HCT116 (cell line): ENCODE measurements around the gene CASP8. TPM values are rescaled to one million over a fixed set of nuclear protein-coding genes. Genes with fewer than 3 reads are reported as not detected.

Experiments used
- ATAC-seq: fragments of 200-7000 bp; cut with Tn5 transposase; 2 replicates; pipeline ENCODE4 v1.9.1; 2020; ENCODE audit warnings: mild to moderate bottlenecking, moderate library complexity
- BruUV-seq: library from RNA; stranded (reverse); fragments of 400-500 nt; replicated peaks from 2 replicates; lab custom pipeline; 2021; lab: Mats Ljungman, UMichigan
- CTCF ChIA-PET: fragments of 300-600 bp; sonication (Branson Sonifier 250); formaldehyde crosslinking; loops from one replicate; lab custom pipeline; 2021; ENCODE audit warnings: antibody characterized with exemption; lab: Charles Lee
- POLR2A ChIA-PET: fragments of 300-600, 350-600 bp; sonication (Branson Sonifier 250); formaldehyde crosslinking; loops from one replicate; lab custom pipeline; 2021; ENCODE audit warnings: antibody characterized with exemption; lab: Charles Lee
- RAD21 ChIA-PET, 2 experiments: fragments of 300-600 bp; sonication (Branson Sonifier 250); formaldehyde crosslinking; loops; one replicate each; lab custom pipeline; 2023; ENCODE audit warnings: low total read pairs in 2 of 2; ENCODE audit not compliant: uncharacterized antibody in 2 of 2, unreplicated experiment in 2 of 2, low non-redundant PET in 1 of 2; lab: Charles Lee
- DNase-seq: peaks from one replicate; pipeline ENCODE4 v3.0.0-alpha.2; 2010; ENCODE audit warnings: low read depth, low spot score
- H2AFZ ChIP-seq: fragments of 200-600 bp; shearing (Covaris generic), sonication (generic); 2 replicates; pipeline ENCODE4 v1.6.1; 2017; ENCODE audit warnings: low read depth, mixed run types, mixed read lengths, antibody characterized with exemption, low read length; ENCODE audit not compliant: poor library complexity, severe bottlenecking
- H3K27ac ChIP-seq: 2 replicates; pipeline ENCODE4 v1.5.1; 2012; ENCODE audit warnings: low read depth, low read length
- H3K27me3 ChIP-seq: fragments of 200-600 bp; sonication (generic); 2 replicates; pipeline ENCODE4 v1.6.1; 2016; ENCODE audit warnings: mixed run types, low read length, mixed read lengths; ENCODE audit not compliant: insufficient read depth
- H3K36me3 ChIP-seq, 2 experiments: fragments of 200-500 bp in 1 of 2; fragments of 200-600 bp in 1 of 2; sonication (Bioruptor generic) in 1 of 2; sonication (generic) in 1 of 2; 2 replicates each; pipeline versions ENCODE4 v1.5.1 to v1.6.1; 2014 to 2016; ENCODE audit warnings: low read length in 2 of 2, inconsistent platforms in 1 of 2, mixed read lengths in 1 of 2, mixed run types in 1 of 2; ENCODE audit not compliant: insufficient read depth in 2 of 2, control insufficient read depth in 1 of 2
- H3K4me1 ChIP-seq, 2 experiments: fragments of 200-600 bp in 1 of 2; sonication (generic) in 1 of 2; 2 replicates each; pipeline versions ENCODE4 v1.5.1 to v1.6.1; 2012 to 2017; ENCODE audit warnings: low read length in 2 of 2, inconsistent platforms in 1 of 2, mild to moderate bottlenecking in 1 of 2, mixed read lengths in 1 of 2, mixed run types in 1 of 2, moderate library complexity in 1 of 2; ENCODE audit not compliant: insufficient read depth in 2 of 2, control insufficient read depth in 1 of 2
- H3K4me2 ChIP-seq: fragments of 200-600 bp; sonication (generic); 2 replicates; pipeline ENCODE4 v1.6.1; 2017; ENCODE audit warnings: mixed run types, low read length, mixed read lengths
- H3K4me3 ChIP-seq, 2 experiments: fragments of 200-600 bp in 1 of 2; sonication (generic) in 1 of 2; replicated peaks in 1 of 2; 2 replicates each; pipeline ENCODE4 v1.5.1; 2011 to 2016; ENCODE audit warnings: low read length in 2 of 2, control low read depth in 1 of 2, low read depth in 1 of 2, mild to moderate bottlenecking in 1 of 2, mixed read lengths in 1 of 2, mixed run types in 1 of 2
- H3K79me2 ChIP-seq: fragments of 200-600 bp; sonication (generic); 2 replicates; pipeline ENCODE4 v1.6.1; 2017; ENCODE audit warnings: mild to moderate bottlenecking, mixed run types, low read length, moderate library complexity, mixed read lengths; ENCODE audit not compliant: insufficient read depth
- H3K9ac ChIP-seq: fragments of 200-600 bp; sonication (generic); 2 replicates; pipeline ENCODE4 v1.6.1; 2016; ENCODE audit warnings: low read length, mixed read lengths
- H3K9me2 ChIP-seq: fragments of 200-600 bp; sonication (generic), shearing (Covaris generic); 2 replicates; pipeline ENCODE4 v1.6.1; 2017; ENCODE audit warnings: mixed run types, mild to moderate bottlenecking, moderate library complexity; ENCODE audit not compliant: insufficient read depth
- H3K9me3 ChIP-seq, 2 experiments: fragments of 200-500 bp in 1 of 2; fragments of 200-600 bp in 1 of 2; sonication (Bioruptor generic) in 1 of 2; sonication (generic) in 1 of 2; 2 replicates each; pipeline ENCODE4 v1.6.1; 2014 to 2017; ENCODE audit warnings: low read length in 2 of 2, mixed read lengths in 2 of 2, inconsistent platforms in 1 of 2, low read depth in 1 of 2, mild to moderate bottlenecking in 1 of 2, mixed run types in 1 of 2, moderate library complexity in 1 of 2; ENCODE audit not compliant: control insufficient read depth in 1 of 2, insufficient read depth in 1 of 2
- H4K20me1 ChIP-seq: fragments of 200-600 bp; sonication (generic), shearing (Covaris generic); 2 replicates; pipeline ENCODE4 v1.6.1; 2017; ENCODE audit warnings: mixed run types, mild to moderate bottlenecking, moderate library complexity; ENCODE audit not compliant: insufficient read depth
- CBX3 ChIP-seq: IDR thresholded peaks from 2 replicates; pipeline ENCODE4 v1.6.1; 2012; ENCODE audit warnings: low read depth
- CEBPB ChIP-seq: IDR thresholded peaks from 2 replicates; pipeline ENCODE4 v1.6.1; 2012; ENCODE audit warnings: low read depth
- EGR1 ChIP-seq: IDR thresholded peaks from 2 replicates; pipeline ENCODE4 v1.6.1; 2012; ENCODE audit warnings: low read depth
- EZH2 ChIP-seq: fragments of 200-600 bp; sonication (generic); IDR thresholded peaks from 2 replicates; pipeline ENCODE4 v1.6.1; 2017; ENCODE audit warnings: antibody characterized with exemption, mixed run types
- ZFX ChIP-seq: fragments of 450-650 bp; IDR thresholded peaks from 2 replicates; pipeline ENCODE4 v1.6.1; 2017
- intact Hi-C: fragments of 100-400 bp; cut with micrococcal nuclease; formaldehyde crosslinking; loops from 2 replicates; pipeline ENCODE4 v1.10.0; 2022
- total RNA-seq: library from RNA; stranded (reverse); gene quantifications from one replicate; pipeline ENCODE4 v1.2.1, GENCODE V29; 2021; ENCODE audit not compliant: unreplicated experiment
- TF ChIP-seq, protein P1 (sequence below), 3 experiments: fragments of 200-600 bp in 1 of 3; sonication (generic) in 1 of 3; IDR thresholded peaks in 2 of 3; conservative IDR thresholded peaks in 1 of 3; 2 replicates each; pipeline ENCODE4 v1.5.1; 2012 to 2017; ENCODE audit warnings: low read depth in 2 of 3, low read length in 2 of 3, antibody characterized with exemption in 1 of 3, borderline replicate concordance in 1 of 3, control low read depth in 1 of 3, mild to moderate bottlenecking in 1 of 3, mixed read lengths in 1 of 3, mixed run types in 1 of 3, moderate library complexity in 1 of 3; ENCODE audit not compliant: insufficient read depth in 1 of 3
- TF ChIP-seq, protein P2 (sequence below): IDR thresholded peaks from 2 replicates; pipeline ENCODE4 v1.6.1; 2012

Gene CASP8
- total RNA-seq, 1 experiment from 2014 or later, result 29.6 TPM

DNA sequence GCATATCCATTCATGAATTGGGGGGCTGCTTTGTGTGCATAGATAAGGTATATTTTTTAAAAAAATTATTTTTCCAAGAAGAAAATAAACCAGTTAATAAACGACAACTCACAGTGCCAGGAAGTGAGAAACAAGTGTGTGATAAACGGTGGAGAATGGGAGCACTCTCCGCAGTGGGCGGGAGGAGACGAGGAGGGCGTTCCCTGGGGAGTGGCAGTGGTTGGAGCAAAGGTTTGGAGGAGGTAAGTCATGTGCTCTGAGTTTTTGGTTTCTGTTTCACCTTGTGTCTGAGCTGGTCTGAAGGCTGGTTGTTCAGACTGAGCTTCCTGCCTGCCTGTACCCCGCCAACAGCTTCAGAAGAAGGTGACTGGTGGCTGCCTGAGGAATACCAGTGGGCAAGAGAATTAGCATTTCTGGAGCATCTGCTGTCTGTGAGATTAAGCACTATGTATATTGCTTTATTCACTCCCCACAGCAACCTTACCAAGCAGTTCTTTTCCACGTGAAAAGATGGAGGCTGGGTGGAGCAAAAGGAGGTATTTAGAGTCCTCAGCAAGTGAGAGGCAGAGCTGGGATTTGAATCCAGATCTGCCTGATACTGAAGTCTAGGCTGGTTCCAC is 27.0 kb upstream of the CASP8 start (continued):
- TF ChIP-seq, protein P1, sequence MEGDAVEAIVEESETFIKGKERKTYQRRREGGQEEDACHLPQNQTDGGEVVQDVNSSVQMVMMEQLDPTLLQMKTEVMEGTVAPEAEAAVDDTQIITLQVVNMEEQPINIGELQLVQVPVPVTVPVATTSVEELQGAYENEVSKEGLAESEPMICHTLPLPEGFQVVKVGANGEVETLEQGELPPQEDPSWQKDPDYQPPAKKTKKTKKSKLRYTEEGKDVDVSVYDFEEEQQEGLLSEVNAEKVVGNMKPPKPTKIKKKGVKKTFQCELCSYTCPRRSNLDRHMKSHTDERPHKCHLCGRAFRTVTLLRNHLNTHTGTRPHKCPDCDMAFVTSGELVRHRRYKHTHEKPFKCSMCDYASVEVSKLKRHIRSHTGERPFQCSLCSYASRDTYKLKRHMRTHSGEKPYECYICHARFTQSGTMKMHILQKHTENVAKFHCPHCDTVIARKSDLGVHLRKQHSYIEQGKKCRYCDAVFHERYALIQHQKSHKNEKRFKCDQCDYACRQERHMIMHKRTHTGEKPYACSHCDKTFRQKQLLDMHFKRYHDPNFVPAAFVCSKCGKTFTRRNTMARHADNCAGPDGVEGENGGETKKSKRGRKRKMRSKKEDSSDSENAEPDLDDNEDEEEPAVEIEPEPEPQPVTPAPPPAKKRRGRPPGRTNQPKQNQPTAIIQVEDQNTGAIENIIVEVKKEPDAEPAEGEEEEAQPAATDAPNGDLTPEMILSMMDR (IDR thresholded peaks at IDR 0.05 in 2 of 3, conservative IDR thresholded peaks at IDR 0.05 in 1 of 3; ENCODE audit: borderline replicate concordance in 1 of 3, insufficient read depth in 1 of 3, low read depth in 2 of 3, low read length in 2 of 3), result no peak
- TF ChIP-seq EGR1, result no peak

DNA sequence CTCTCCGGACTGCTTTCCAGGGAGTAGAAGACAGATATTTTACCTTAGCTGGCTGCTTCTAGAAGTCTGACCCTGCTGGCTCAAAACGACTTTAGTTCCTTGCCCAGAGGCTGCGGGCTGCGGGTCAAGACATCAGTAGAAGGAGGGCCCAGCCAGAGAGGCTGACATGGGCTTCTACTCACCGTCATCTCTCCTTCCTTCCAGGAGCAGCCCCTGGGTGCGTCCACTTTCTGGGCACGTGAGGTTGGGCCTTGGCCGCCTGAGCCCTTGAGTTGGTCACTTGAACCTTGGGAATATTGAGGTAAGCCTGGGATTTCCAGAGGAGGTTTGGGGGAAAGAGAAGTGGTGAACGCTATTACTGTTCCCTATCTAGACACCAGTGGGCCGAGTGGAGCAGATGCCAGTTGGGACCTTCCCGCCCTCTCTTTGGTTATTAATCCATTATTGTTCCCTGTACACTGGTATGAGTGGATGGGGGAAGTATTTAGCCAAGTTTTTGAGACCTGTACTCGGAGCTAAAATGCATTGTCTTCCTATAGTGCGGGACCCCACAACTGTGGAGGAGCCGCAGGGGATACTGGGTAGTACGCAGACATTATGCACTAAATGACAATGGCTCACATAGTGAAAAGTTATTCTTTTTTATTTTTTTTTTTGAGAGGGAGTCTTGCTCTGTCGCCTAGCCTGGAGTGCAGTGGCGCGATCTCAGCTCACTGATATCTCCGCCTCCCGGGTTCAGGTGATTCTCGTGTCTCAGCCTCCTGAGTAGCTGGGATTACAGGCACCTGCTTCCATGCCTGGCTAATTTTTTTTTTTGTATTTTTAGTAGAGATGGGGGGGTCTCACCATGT is 26.3 kb upstream of the CASP8 start:
- Histone ChIP-seq H3K9me2 (no peaks in the 10 kb centered on the region), H3K4me2 (peak overlapping the region; percentile 84), H3K79me2 (peaks cover 38% of the 10 kb centered on the region), H3K9ac (peak overlapping the region; percentile 72), H4K20me1 (no peaks in the 10 kb centered on the region), H3K27me3 (no peaks in the 10 kb centered on the region), H3K4me1 (peaks cover 15 to 22% of the 10 kb centered on the region in 2 experiments), H3K9me3 (no peaks in the 10 kb centered on the region), H2AFZ (no peak overlapping the region), H3K27ac (peak overlapping the region; percentile 74), H3K36me3 (peaks cover 7 to 9% of the 10 kb centered on the region in 2 experiments; a peak in 2 of 4 replicates), H3K4me3 (peak overlapping the region; percentile 74 to 83)
- POLR2A ChIA-PET, result interaction anchor here (0.9 to 2.0 kb wide), 4 partner anchors 8 to 166 kb away, joined by 3 to 11 read pairs (median 6); partner anchors contain the start of gene CFLAR
- RAD21 ChIA-PET, result interaction anchor here in 1 of 2 experiments (0.7 kb wide), 1 partner anchor 217 kb away, joined by 3 read pairs; the partner anchor contains the start of genes STRADB and TRAK2
- no peak for TF ChIP-seq CEBPB
- no peak for TF ChIP-seq EZH2
- no peak for TF ChIP-seq CBX3
- TF ChIP-seq ZFX, result peak; percentile 25; the same call in 1 of the 2 replicates
- TF ChIP-seq, protein P2, sequence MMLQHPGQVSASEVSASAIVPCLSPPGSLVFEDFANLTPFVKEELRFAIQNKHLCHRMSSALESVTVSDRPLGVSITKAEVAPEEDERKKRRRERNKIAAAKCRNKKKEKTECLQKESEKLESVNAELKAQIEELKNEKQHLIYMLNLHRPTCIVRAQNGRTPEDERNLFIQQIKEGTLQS, result no peak
- DNase-seq, result no peak
- TSS peak; percentile 70 for BruUV-seq
- ATAC-seq, result peak; percentile 40
- intact Hi-C loops, result loop anchor here (2.0 to 10.0 kb wide), 3 partner anchors 51 to 408 kb away; partner anchors contain the start of genes CASP10, STRADB, TMEM237 and TRAK2
- CTCF ChIA-PET, result interaction anchor here (0.7 to 2.6 kb wide), 7 partner anchors 13 to 333 kb away, joined by 3 to 59 read pairs (median 16); partner anchors contain the start of gene CASP10
